K562 (cell line): ENCODE data around the gene FOXJ3. TPM values are rescaled to one million over a fixed set of nuclear protein-coding genes. Genes with fewer than 3 reads are reported as not detected.

Experiments used
- ATF7 ChIP-seq: fragments of 450-650 bp; IDR thresholded peaks from 2 replicates; pipeline ENCODE4 v1.7.1; 2014; ENCODE audit warnings: mild to moderate bottlenecking, moderate library complexity
- BHLHE40 ChIP-seq: IDR thresholded peaks from 2 replicates; pipeline ENCODE4 v1.6.1; 2011; ENCODE audit warnings: low read length, improper control_type of control experiment
- CSDE1 ChIP-seq, 2 experiments: fragments of 450-650 bp; IDR thresholded peaks; 2 replicates each; pipeline ENCODE4 v1.6.1; 2016; ENCODE audit warnings: mild to moderate bottlenecking in 1 of 2
- CTCF ChIP-seq, 3 experiments: IDR thresholded peaks in 2 of 3; conservative IDR thresholded peaks in 1 of 3; 2 replicates each; pipeline ENCODE4 v1.5.1; 2011 to 2012; ENCODE audit warnings: low read length in 3 of 3, mild to moderate bottlenecking in 3 of 3, control low read depth in 2 of 3, improper control_type of control experiment in 1 of 3, inconsistent platforms in 1 of 3, low read depth in 1 of 3, mixed read lengths in 1 of 3, moderate library complexity in 1 of 3; ENCODE audit not compliant: insufficient read depth in 2 of 3
- CTCFL ChIP-seq: IDR thresholded peaks from 2 replicates; pipeline ENCODE4 v1.6.1; 2011; ENCODE audit warnings: borderline replicate concordance, low read depth, mild to moderate bottlenecking, moderate library complexity, low read length; ENCODE audit not compliant: insufficient read depth, poor library complexity, severe bottlenecking
- EHMT2 ChIP-seq: fragments of 450-650 bp; IDR thresholded peaks from 2 replicates; pipeline ENCODE4 v1.6.1; 2018; ENCODE audit warnings: antibody characterized with exemption
- EP400 ChIP-seq: fragments of 450-650 bp; IDR thresholded peaks from 2 replicates; pipeline ENCODE4 v1.6.1; 2017; ENCODE audit warnings: antibody characterized with exemption, mild to moderate bottlenecking, moderate library complexity
- ETV1 ChIP-seq: fragments of 450-650 bp; conservative IDR thresholded peaks from 2 replicates; pipeline ENCODE4 v1.6.1; 2016; ENCODE audit warnings: missing genetic modification characterization, control low read depth, low read depth, missing compliant biosample characterization
- KAT2B ChIP-seq: IDR thresholded peaks from one replicate; pipeline ENCODE4 v1.6.1; 2012; ENCODE audit warnings: low read depth, mild to moderate bottlenecking, control low read depth, inconsistent platforms, low read length, moderate library complexity
- MAFF ChIP-seq: IDR thresholded peaks from 2 replicates; pipeline ENCODE4 v1.6.1; 2012; ENCODE audit warnings: low read length, improper control_type of control experiment
- MNT ChIP-seq, 2 experiments: fragments of 450-650 bp; conservative IDR thresholded peaks; 2 replicates each; pipeline ENCODE4 v1.6.1; 2017; ENCODE audit warnings: mild to moderate bottlenecking in 2 of 2, moderate library complexity in 2 of 2
- NFIC ChIP-seq: fragments of 450-650 bp; IDR thresholded peaks from 2 replicates; pipeline ENCODE4 v1.6.1; 2017; ENCODE audit warnings: mild to moderate bottlenecking, inconsistent platforms
- NR2C2 ChIP-seq, 2 experiments: fragments of 200-800 bp in 1 of 2; sonication (Bioruptor generic) in 1 of 2; sonication (generic) in 1 of 2; formaldehyde crosslinking in 1 of 2; IDR thresholded peaks; 2 replicates each; pipeline versions ENCODE4 v1.6.1 to v1.8.0; 2016 to 2022; ENCODE audit warnings: mild to moderate bottlenecking in 1 of 2, missing compliant biosample characterization in 1 of 2, missing genetic modification characterization in 1 of 2, missing genetic modification reagents in 1 of 2
- NR4A1 ChIP-seq, 2 experiments: fragments of 250-450 bp in 1 of 2; fragments of 450-650 bp in 1 of 2; sonication (Bioruptor Pico) in 1 of 2; IDR thresholded peaks; 2 replicates each; pipeline versions ENCODE4 v1.4.0 to v1.6.1; 2016 to 2020; ENCODE audit warnings: mild to moderate bottlenecking in 2 of 2, missing compliant biosample characterization in 1 of 2, missing genetic modification characterization in 1 of 2, moderate library complexity in 1 of 2
- PHTF2 ChIP-seq: fragments of 250-450 bp; sonication (Bioruptor Pico); IDR thresholded peaks from 2 replicates; pipeline ENCODE4 v1.5.0; 2021; ENCODE audit warnings: mild to moderate bottlenecking
- PTTG1 ChIP-seq: fragments of 450-650 bp; IDR thresholded peaks from 2 replicates; pipeline ENCODE4 v1.6.1; 2016; ENCODE audit warnings: low read depth, mild to moderate bottlenecking, missing genetic modification characterization, missing compliant biosample characterization
- RBM34 ChIP-seq: fragments of 200-400 bp; formaldehyde crosslinking; IDR thresholded peaks from 2 replicates; pipeline ENCODE4 v1.6.1; 2018; ENCODE audit warnings: low read length, borderline replicate concordance; ENCODE audit not compliant: insufficient read depth
- SMARCA4 ChIP-seq: fragments of 450-650 bp; IDR thresholded peaks from 2 replicates; pipeline ENCODE4 v1.6.1; 2016
- SMC3 ChIP-seq: conservative IDR thresholded peaks from 2 replicates; pipeline ENCODE4 v1.6.1; 2011; ENCODE audit warnings: low read depth, low read length, improper control_type of control experiment; ENCODE audit not compliant: insufficient read depth
- STAT5B ChIP-seq: fragments of 250-450 bp; sonication (Bioruptor Pico); IDR thresholded peaks from 2 replicates; pipeline ENCODE4 v1.8.0; 2021; ENCODE audit warnings: mild to moderate bottlenecking, inconsistent platforms
- ZBTB2 ChIP-seq: fragments of 450-650 bp; IDR thresholded peaks from 2 replicates; pipeline ENCODE4 v1.6.1; 2016; ENCODE audit warnings: antibody characterized with exemption
- ZNF134 ChIP-seq: fragments of 250-450 bp; sonication (Bioruptor Pico); conservative IDR thresholded peaks from 2 replicates; pipeline ENCODE4 v1.4.0; 2020
- ZNF583 ChIP-seq: fragments of 250-450 bp; sonication (Bioruptor Pico); IDR thresholded peaks from 2 replicates; pipeline ENCODE4 v1.4.0; 2020
- polyA plus RNA-seq, 8 experiments: library from polyadenylated mRNA; depleted of rRNA in 4 of 8; stranded (reverse) in 5 of 8; unstranded in 3 of 8; fragments of >200 nt; fragmentation: Nextera tagmentation in 2 of 8; fragmentation: Illumina TruSeq in 1 of 8; extraction: Ambion mirVana in 2 of 8; extraction: Trizol in 1 of 8; gene quantifications; 2 replicates each; pipeline versions ENCODE4 v1.2.1 to v1.2.3, GENCODE V29; 2011 to 2014; ENCODE audit warnings: inconsistent platforms in 1 of 8, missing spikeins in 1 of 8
- total RNA-seq, 7 experiments: library from RNA; depleted of rRNA in 6 of 7; stranded (reverse); fragments of >200 nt in 6 of 7; fragmentation: Illumina TruSeq in 2 of 7; extraction: Trizol in 2 of 7; gene quantifications; 2 replicates each; pipeline versions ENCODE4 v1.2.1 to v1.2.3, GENCODE V29; 2011 to 2021; ENCODE audit warnings: low replicate concordance in 1 of 7

FOXJ3 gene
- total and polyA plus RNA-seq, 9 of the 15 experiments (the other 6 are each of a cell fraction or from before 2014, with no cell fraction given) = 8.7 to 35.3 (median 23.4) TPM

GRCh38 chr1:42333662-42334239 is 1.3 kb downstream of the FOXJ3 start (continued):
- TF ChIP-seq CTCFL = no peak
- TF ChIP-seq NR4A1 (CRISPR knock-in tag; IDR thresholded peaks at IDR 0.05) = no peak
- no peak for TF ChIP-seq NR4A1 (tag; IDR thresholded peaks at IDR 0.05)
- peak; percentile 40; the same call in 1 of the 2 replicates for TF ChIP-seq SMARCA4
- no peak for TF ChIP-seq EHMT2
- TF ChIP-seq CSDE1 (IDR thresholded peaks at IDR 0.05) = no peak
- TF ChIP-seq BHLHE40 = no peak
- no peak; a peak in 1 of 6 replicates for TF ChIP-seq CTCF (IDR thresholded peaks at IDR 0.05 in 2 of 3, conservative IDR thresholded peaks at IDR 0.05 in 1 of 3; ENCODE audit: insufficient read depth in 2 of 3, low read depth in 1 of 3, low read length in 3 of 3)
- TF ChIP-seq NFIC = peak; percentile 4; the same call in 1 of the 2 replicates
- TF ChIP-seq NR2C2 (CRISPR knock-in tag; IDR thresholded peaks at IDR 0.05) = no peak
- TF ChIP-seq NR2C2 (tag; IDR thresholded peaks at IDR 0.05) = no peak
- TF ChIP-seq ZNF583 = no peak
- no peak for TF ChIP-seq ZBTB2
- TF ChIP-seq SMC3 = no peak
- TF ChIP-seq MNT (conservative IDR thresholded peaks at IDR 0.05) = no peak
- TF ChIP-seq MAFF = no peak
- TF ChIP-seq RBM34 = no peak
- TF ChIP-seq STAT5B (CRISPR knock-in tag) = no peak
- no peak for TF ChIP-seq ETV1 (tag)
- TF ChIP-seq ZNF134 (CRISPR knock-in tag) = no peak
- TF ChIP-seq PTTG1 = no peak
- TF ChIP-seq KAT2B = no peak
- 0 out of 2 replicates have a peak, but pooled peaks have one; percentile 26 for TF ChIP-seq ATF7
- TF ChIP-seq EP400 = no peak
- no peak for TF ChIP-seq PHTF2 (CRISPR knock-in tag)
